Parathyroid adenoma (tissue), 2 donors: ENCODE results near the gene CGB1.

Source experiments
- H2AFZ ChIP-seq: fragments of 300-600 bp; sonication (generic); one replicate; pipeline ENCODE4 v1.7.0; 2017; ENCODE audit warnings: antibody characterized with exemption, mild to moderate bottlenecking
- H3K27ac ChIP-seq: fragments of 300-600 bp; sonication (generic); one replicate; pipeline ENCODE4 v1.7.0; 2017
- H3K27me3 ChIP-seq: fragments of 300-600 bp; sonication (generic); one replicate; pipeline ENCODE4 v1.7.0; 2017; ENCODE audit warnings: low read length; ENCODE audit not compliant: control insufficient read depth, insufficient read depth
- H3K36me3 ChIP-seq: fragments of 300-600 bp; sonication (generic); one replicate; pipeline ENCODE4 v1.7.0; 2017; ENCODE audit warnings: low read length; ENCODE audit not compliant: control insufficient read depth, insufficient read depth
- H3K4me1 ChIP-seq: fragments of 300-600 bp; sonication (generic); one replicate; pipeline ENCODE4 v1.7.0; 2017; ENCODE audit warnings: control low read depth
- H3K4me2 ChIP-seq: fragments of 300-600 bp; sonication (generic); one replicate; pipeline ENCODE4 v1.7.0; 2017; ENCODE audit warnings: low read length
- H3K4me3 ChIP-seq: fragments of 300-600 bp; sonication (generic); one replicate; pipeline ENCODE4 v1.7.0; 2017; ENCODE audit warnings: low read depth, low read length
- H3K79me2 ChIP-seq: fragments of 300-600 bp; sonication (generic); one replicate; pipeline ENCODE4 v1.7.0; 2017; ENCODE audit warnings: control low read depth
- H3K9ac ChIP-seq: fragments of 300-600 bp; sonication (generic); one replicate; pipeline ENCODE4 v1.7.0; 2017; ENCODE audit warnings: mild to moderate bottlenecking
- H3K9me3 ChIP-seq: fragments of 300-600 bp; sonication (generic); one replicate; pipeline ENCODE4 v1.7.0; 2017; ENCODE audit warnings: low read length; ENCODE audit not compliant: control insufficient read depth
- CTCF ChIP-seq: fragments of 300-600 bp; sonication (generic); IDR thresholded peaks from one replicate; pipeline ENCODE4 v1.7.0; 2017; ENCODE audit warnings: antibody characterized with exemption, mild to moderate bottlenecking
- donor health status: primary hyperparathyroidism.

CGB1 gene

GRCh38 chr19:48992581-48993174 lies 44.0 kb downstream of the CGB1 start:
- no peak for TF ChIP-seq CTCF
- no peaks in the 10 kb centered on the region for H3K9me3 ChIP-seq
- peak overlapping the region; percentile 88 for H3K27ac ChIP-seq
- H3K4me1 ChIP-seq, result no peaks in the 10 kb centered on the region
- peaks cover 16% of the 10 kb centered on the region for H3K79me2 ChIP-seq
- H3K4me2 ChIP-seq, result peak overlapping the region; percentile 96
- H3K4me3 ChIP-seq, result peak overlapping the region; percentile 88
- no peaks in the 10 kb centered on the region for H3K27me3 ChIP-seq
- peak overlapping the region; percentile 84 for H2AFZ ChIP-seq
- peak overlapping the region; percentile 61 for H3K9ac ChIP-seq
- no peaks in the 10 kb centered on the region for H3K36me3 ChIP-seq

GRCh38 chr19:48991873-48992580 lies 44.7 kb downstream of the CGB1 start:
- peak overlapping the region; percentile 88 for H3K27ac ChIP-seq
- peaks cover 16% of the 10 kb centered on the region for H3K79me2 ChIP-seq
- no peak for TF ChIP-seq CTCF
- no peaks in the 10 kb centered on the region for H3K9me3 ChIP-seq
- peak overlapping the region; percentile 61 for H3K9ac ChIP-seq
- H3K4me2 ChIP-seq, result peak overlapping the region; percentile 96
- peak overlapping the region; percentile 84 for H2AFZ ChIP-seq
- peak overlapping the region; percentile 88 for H3K4me3 ChIP-seq
- H3K27me3 ChIP-seq, result no peaks in the 10 kb centered on the region
- no peaks in the 10 kb centered on the region for H3K4me1 ChIP-seq
- no peaks in the 10 kb centered on the region for H3K36me3 ChIP-seq

GRCh38 chr19:48991011-48991609 lies 45.6 kb downstream of the CGB1 start:
- no peaks in the 10 kb centered on the region for H3K4me1 ChIP-seq
- no peak overlapping the region for H3K9ac ChIP-seq
- peaks cover 16% of the 10 kb centered on the region for H3K79me2 ChIP-seq
- H3K9me3 ChIP-seq, result no peaks in the 10 kb centered on the region
- no peaks in the 10 kb centered on the region for H3K36me3 ChIP-seq
- no peak overlapping the region for H3K4me3 ChIP-seq
- H2AFZ ChIP-seq, result no peak overlapping the region
- H3K27ac ChIP-seq, result no peak overlapping the region
- H3K4me2 ChIP-seq, result no peak overlapping the region
- no peaks in the 10 kb centered on the region for H3K27me3 ChIP-seq
- no peak for TF ChIP-seq CTCF

- Histone ChIP-seq H3K79me2 (peaks cover 16% of the 10 kb centered on the region), H3K9ac (no peak overlapping the region), H3K27me3 (no peaks in the 10 kb centered on the region), H3K4me1 (no peaks in the 10 kb centered on the region), H3K4me3 (no peak overlapping the region), H3K9me3 (no peaks in the 10 kb centered on the region), H2AFZ (no peak overlapping the region), H3K36me3 (no peaks in the 10 kb centered on the region), H3K27ac (no peak overlapping the region), H3K4me2 (no peak overlapping the region)
- no peak for TF ChIP-seq CTCF
Measured at GRCh38 chr19:48990400-48990799, 46.3 kb downstream of the CGB1 start.
